Anterior cingulate cortex (tissue), 58 donors: ENCODE data around the gene FGF10.

Experiments
- DNase-seq, 58 donors: peaks; one replicate each; lab custom pipeline; 2025; lab: John Stamatoyannopoulos, UW

The FGF10 gene

DNA sequence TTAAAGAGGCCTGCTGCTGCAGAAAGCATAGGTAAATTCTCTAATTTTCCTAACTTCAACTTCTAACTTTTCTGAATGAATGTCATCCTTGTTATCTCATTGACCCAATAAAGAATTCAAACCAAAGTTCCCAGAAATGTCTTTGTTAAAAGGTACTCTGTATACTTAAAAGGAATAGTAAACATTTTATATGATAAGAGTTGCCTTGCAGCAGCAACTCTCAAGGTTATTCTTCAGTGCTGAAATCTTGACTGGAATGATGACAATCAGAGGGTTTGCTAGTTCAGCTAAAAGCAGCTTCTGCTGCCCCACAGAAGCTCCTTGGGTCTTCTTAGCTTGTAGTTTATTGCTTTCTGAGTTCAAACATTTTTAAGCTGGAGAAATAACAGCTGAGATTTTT is 28.3 kb downstream of the FGF10 start:
- DNase-seq = no peak

DNA sequence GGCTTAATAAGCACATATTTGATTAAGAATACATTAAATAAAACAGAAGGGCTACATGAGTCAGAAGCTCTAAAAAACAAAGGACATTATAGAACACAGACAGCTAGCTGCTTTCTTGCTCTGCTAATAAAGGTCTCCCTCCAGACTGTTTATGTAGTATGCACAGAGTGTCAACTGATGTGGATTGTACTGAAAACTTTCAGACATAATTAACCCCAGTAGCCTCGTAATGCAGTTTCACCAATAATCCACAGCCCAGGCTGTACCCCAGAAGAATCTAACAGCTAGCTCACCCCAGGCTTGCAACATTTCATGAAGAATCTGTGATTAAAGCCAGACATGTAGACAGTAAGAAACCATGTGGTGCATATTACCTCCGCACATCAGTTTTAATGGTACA is 30.8 kb downstream of the FGF10 start:
- DNase-seq = no peak

DNA sequence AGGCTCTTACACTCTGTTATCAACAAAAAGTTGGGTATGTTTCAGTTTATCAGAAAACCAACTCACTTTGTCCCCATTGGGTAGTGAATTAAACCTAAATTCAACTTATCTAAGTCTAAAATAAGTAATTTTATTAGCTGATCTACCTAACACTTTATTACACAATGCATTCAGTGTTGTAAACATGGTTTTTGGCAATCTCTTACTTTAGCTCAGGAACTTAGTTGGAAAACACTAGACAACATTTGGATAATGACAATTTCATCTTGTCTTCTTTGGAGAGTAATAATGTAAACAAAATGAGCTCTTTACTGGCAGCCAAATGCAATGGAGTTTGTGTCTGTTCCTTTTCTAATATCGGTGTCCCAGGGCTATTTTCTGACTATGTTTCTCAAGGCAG is 33.0 kb downstream of the FGF10 start:
- DNase-seq = no peak

DNA sequence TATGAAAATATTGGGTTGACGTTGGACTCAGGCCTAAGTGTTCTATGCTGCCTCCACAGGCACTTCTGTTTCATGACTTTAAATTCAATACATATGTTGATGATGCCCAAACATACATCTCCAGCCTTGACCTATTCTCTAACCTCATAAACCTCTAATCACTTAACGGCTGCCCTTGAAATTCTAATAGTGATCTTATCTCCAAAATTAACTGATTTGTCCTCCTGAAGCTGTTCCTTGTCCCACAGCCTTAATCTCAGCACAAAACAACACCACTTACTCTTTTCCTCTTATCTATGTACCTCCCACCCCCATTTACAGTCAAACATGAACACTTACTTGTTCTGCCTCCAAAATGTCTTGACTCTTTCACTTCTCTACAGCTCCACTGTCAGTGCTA is 43.3 kb downstream of the FGF10 start:
- no peak for DNase-seq

DNA sequence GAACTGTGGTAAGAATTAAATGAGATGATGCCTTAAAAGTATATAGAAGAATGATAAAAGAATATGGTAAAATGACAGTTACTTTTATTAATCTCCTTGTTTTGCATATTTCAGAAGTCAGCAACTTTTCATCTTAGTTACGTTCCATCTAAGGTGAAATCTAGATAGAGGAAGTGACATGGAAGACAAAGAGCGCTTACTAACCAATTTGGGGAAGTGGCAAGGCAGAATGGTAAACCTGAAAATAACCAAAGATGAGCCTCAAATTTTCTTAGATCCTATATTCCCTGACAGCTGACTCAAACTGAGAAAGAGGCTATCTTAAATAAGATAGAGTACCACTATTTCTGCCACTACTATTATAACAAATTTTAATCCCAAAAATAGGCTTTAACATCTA is 52.5 kb downstream of the FGF10 start:
- DNase-seq = no peak

DNA sequence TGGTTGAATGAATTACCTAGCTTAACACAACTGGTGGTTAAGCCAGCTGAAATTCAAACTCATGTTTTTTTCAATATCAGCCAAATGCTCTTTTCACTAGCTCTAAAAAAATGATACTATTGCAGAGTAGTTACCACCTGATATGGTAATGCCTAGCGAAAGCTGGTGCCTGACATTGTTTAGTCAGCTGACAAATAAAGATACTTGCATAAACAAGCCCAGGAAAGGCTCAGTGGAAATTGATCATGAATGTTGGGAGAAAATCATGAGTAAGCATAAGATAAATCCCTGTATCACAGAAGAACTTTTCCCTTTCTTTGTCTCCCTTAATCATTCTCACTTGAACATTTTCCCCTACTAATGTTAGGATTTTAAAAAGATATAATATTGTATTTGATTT is 54.6 kb downstream of the FGF10 start:
- no peak for DNase-seq

DNA sequence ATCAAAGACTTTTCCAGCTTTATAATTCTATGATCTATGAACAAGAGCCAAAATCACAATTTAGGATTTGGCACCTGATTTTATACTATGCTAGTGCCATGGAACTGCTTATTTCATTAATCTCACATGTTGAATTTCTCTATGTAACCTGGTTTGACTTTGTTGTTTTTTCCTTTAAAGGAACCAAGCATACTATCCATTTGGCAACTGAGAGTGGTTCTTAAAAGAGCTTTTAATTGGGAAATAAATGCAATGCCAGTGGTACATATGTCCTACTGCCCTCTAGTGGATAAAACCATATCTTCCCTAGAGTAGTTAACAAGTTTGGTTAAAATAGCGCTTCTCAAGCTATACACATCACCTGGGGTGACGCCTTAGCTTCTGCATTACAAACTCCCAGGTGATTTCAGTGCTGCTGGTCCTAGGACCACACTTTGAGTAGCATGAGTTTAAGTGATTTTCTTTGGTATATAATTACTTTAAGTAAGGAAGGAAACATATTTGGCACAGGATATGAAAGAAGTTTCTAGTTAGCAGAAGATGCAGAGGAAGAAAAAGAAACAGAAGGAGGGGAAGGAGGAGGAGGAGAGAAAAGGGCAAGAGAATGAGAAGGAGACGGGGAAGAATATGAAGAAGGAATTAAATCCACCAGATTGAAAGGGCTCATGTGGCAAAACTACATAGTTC is 56.8 kb downstream of the FGF10 start:
- no peak for DNase-seq

DNA sequence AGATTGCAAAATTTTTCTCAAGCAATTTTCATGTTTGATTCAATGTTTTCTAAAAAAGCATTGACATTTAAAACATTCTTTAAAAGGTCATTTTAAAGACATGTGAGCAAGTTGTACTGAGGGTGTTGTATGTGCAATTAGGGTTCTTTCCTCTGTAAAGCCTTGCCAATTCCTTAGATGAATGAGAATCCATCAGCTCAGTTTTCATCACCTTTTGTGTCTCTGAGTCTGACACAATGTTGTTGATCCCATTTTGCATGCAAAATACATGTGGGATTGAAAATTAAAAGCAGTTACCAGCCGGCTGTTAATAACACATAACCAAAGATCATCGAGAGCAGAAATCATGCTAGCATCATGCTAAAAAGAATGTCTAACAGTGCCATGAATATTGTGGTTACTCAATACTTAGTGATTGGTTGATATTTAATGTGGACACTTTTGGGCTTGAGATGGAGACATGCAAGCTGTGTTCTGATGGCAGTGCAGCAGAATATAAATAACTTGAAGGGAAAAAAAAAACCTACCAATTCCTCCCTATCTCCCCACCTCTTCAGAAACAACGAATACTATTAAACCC is 57.7 kb downstream of the FGF10 start:
- DNase-seq = no peak

DNA sequence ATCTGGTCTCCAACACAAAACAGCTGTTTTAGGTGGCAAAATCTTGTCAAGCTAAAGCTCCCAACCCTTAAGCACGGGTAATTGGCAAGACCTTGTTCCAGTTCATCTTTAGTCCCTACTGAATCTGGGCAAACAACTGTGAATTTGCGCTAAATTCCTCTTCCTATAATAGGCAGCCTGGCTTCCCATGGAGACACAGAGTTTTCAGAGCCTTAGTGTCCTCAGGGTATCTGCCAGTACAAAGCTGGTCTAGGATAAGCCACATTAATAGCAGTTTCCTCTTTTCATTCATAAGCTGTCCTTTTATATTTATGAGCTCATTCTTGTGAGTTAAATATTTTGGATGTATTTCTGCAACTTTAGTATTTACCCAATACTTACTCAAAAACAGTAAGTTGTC is 59.5 kb downstream of the FGF10 start:
- DNase-seq = no peak

DNA sequence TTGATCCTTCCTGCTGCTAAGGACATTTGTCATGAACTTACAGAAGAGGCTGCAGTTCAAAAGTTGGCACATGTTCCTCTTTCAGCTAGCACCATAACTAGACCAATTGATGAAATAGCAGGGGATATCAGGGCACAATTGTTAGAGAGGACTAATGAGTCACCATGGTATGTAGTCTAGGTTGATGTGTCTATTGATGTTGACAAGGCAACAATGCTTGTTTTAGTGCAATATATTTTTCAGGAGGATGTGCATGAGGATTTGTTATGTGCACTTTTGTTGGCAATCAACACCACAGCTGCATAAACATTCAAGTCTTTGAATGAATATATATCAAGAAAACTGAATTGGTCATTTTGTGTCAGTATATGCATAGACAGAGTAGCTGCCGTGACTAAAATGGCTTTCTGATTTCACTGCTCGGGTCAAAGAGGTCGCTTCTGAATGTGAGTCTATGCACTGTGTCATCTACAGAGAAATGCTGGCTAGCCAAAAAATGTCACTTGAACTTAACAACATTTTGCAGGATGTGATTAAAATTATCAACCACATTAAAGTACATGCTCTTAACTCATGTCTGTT is 68.0 kb downstream of the FGF10 start:
- DNase-seq = no peak

DNA sequence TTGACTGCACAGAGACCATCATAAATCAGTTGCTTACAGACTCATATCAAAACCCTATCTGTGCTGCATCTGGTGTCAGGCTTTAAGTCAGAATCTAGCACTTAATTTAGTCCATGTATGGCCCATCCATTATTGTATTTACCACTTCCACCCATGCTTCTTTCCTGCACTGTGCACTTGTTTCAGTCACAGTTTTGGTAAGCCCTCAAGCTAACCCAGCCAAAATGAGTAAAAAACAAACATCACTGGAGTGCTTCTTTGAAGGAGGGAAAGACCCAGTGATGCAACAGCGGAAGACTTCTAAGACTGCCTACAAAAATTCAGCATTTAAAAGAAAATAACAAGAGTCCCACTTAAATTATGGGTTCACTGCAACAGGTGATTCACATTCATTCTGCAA is 69.0 kb downstream of the FGF10 start:
- no peak for DNase-seq

DNA sequence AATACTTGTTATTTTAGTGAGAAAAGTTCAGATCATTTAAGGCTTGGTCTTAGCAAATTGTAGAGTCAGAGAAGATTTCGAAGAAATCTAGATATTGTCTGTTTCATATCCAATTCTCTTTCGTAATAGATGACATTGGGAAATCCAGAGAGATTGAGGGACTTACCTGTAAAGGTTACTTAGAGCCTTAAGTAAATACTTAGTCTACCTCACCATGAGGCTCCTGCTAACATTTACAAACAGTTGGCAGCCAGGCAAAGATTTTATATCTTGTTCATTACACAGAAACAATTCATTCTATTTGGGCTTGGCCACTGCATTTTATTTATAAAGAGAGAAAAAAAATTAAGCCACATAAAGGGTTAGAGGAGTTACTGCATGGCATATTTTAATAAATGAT is 70.3 kb downstream of the FGF10 start:
- no peak for DNase-seq

DNA sequence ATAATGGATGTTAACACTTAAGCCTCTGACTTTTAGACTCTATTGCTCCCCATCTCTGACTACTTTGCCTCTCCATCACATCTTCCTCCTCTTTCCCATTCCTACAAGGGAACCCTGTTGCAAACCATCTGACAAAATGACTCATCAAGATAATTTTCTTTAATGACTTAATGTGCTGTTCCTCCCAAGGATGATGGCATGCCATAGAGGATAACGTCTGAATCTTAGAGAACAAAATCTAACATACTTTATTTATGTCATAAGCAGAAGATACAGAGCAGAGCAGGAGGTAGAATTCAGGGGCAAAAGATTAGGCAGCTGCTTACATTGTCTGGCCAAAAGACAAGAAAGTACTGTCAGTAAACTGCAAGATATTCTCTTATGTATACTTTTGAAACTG is 76.8 kb downstream of the FGF10 start:
- no peak for DNase-seq

DNA sequence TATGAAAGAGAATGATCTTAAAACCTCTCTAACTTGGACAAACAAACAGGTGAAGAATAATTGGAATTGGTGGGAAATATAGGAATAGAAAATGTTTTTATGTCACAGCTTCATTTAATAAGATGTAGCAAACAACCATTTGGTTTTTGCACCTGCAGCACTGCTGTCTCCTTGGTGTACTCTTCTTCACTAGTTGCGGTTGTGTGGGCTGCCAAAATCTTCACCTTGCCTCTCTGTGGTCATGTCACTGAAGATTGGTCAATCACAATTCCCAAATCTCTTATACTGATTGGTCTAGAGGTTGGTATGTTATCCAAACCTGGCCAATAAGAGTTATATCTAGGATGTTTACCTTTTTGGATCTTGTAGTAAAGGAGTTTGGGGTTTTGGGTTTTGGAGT is 88.7 kb downstream of the FGF10 start:
- DNase-seq = no peak

DNA sequence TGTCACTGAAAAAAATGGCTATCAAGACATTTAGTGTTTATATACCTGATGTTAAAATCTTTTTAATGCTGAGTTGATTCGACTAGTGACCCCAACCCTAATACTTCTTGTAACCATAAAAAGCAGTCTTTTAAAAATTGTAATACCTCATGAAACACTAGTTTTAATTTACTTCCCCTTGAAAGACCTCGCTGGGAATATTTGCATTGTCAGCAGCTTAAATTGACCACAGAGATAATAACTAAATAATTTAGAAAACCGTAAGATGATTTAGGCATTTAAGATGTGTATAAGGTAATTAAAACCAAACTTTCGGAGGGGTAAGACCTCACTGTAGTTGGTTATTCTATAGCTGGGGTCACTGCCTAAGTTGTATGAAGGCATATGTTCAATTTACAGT is 89.8 kb downstream of the FGF10 start:
- no peak for DNase-seq

DNA sequence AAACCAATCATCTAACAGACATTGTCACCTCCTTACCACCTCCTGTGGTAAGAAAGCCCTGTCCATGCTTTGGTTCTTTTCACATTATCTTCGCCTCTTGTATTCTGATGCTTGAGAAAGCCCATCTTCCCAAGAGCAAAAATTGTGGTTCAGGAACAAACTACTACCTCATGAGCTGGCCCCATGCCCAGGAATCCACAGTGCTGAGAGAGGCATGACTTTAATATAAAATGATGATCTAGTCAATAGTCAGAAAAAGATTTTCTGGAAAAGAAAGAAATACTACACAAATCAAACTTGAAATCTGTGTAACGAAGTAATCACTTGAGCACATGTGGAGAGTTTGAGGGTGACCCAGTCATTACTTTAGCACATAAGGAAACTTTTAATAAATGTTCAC is 94.7 kb downstream of the FGF10 start:
- peak in 1 of 58 donors; percentile 1 for DNase-seq

DNA sequence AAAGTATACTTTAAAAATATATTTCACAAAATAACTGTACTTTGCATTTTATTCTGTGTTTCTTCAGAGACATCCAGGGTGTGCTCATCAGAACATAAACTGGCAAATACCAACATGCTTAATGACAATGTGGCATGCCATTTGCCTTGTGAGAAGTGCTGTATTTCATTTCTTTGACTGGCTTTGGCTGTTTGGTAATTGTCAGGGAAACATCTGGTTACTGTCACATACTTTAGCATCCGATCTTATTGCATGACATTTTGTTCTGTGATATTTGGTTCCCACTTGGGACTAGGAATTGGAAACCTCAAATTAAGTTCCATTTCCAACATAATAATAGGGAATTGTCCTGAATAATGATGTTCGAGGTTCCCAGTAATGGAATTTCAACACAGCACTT is 96.5 kb downstream of the FGF10 start:
- no peak for DNase-seq

DNA sequence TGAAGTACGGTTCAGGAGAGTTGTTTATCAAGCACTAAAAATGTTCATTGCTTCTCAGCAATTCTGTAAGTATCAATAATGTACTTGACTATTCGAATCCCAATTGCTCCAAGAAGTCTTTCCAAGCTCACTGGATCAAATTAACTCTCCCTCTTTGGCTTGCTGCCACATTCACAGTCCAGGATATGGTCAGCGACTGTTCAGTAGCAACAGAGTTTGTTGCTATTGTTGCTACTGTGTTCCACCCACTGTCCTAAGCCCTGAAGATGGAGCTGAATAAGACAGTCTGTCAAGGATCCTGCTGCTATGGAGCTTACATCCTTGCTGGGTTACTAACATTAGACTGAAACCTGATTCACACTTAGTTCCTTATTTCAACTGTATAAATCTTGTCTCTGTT is 110.8 kb downstream of the FGF10 start:
- DNase-seq = no peak

DNA sequence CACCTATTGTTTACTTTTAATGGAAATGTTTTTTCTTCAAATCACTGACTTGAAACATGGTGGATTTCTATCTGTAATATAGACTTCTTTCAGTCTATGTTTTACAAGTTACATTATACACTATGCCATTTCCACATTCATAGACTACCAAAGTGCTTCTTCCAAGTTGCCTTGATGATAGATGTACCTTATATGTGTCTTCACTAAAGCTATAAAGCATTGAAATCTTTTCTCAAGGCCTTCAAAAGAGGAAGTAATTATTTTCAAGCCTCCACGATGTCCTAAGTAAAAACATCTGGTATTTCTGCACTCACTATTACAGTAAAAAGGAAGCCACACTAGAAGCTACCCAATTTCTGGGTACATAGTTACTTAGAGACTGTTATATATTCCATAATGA is 113.3 kb downstream of the FGF10 start:
- DNase-seq = no peak

DNA sequence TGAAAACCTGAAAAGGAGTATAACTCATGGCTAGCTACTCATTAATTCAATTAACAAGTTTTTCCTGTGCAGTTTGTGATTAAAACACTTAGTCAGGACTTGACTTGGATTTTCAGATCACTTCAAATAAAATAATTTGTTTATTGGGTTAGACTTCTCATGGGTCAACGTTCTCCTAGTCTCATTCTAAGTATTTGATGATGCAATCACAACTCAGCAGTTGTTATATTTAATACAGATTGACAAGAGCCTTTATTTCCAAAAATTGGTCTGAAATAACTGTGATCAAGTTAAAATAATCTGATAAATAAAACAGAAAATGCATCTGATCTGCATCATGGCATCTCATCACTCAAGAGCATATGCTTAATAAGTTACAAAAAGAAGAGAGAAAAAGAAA is 113.9 kb downstream of the FGF10 start:
- DNase-seq = no peak

DNA sequence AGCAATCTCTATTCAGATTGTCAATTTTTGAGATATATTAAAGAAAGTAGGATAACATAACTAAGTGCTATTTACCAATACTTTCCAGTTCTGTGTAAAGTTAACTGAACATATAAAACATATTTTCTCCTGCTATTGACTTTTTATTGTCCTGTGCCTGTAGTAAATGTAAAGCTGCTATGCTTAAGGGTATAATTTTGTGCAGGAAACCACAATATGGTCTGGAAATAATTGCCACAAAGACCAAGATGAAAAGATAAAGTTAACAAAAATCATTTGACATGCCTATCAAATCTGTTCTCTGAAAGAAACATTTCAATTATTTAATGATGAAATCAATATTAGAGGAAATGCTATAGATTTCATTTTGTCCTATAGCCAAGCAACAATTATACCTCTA is 121.3 kb downstream of the FGF10 start:
- no peak for DNase-seq

DNA sequence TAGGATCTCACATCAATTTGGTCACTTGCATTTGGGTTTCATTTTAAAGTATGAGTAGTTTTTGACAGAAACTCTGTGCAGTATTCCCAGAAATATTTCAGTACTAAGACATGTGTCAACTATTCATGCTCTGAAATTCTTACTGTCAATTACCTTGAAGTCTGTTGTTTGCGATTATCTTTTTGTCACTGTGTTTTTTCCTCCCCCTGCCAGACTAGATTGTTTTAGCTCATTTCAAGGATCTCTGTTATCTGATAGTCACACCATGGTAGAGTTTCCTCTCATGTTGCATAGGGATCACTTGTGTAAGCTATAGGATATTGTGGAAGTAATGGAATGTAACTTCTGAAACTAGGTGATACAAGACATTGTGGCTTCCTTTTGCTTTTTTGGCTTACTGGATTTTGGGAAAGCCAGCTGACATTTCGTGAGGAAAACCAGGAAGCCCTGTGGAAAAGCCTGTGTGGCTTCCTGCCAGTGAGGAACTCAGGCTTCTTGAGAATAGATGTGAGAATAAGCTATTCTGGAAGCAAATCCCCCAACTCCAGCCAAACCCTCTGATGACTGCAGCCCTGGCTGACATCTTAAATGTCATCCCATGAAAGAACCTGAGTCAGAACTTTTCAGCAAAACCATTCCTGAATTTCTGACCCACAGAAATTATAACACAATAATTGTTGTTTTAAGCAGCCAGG is 122.2 kb downstream of the FGF10 start:
- DNase-seq = no peak
